ENCODE data around the gene STK38. TPM values are rescaled to one million over a fixed set of nuclear protein-coding genes. Genes with fewer than 3 reads are reported as not detected.
A peak's percentile ranks its signal among the peaks of the same experiment; 100 is the strongest.

Gene STK38
- total and polyA plus RNA-seq, 2 of the 13 experiments (the other 11 are each of a cell fraction or from before 2014, with no cell fraction given): 10.3 to 20.7 TPM

- TF ChIP-seq DBP (CRISPR knock-in tag; IDR thresholded peaks at IDR 0.05; ENCODE audit: not compliant biosample characterization) (no peak), CSRNP1 (CRISPR knock-in tag; IDR thresholded peaks at IDR 0.05) (peak; percentile 76), SNAPC4 (CRISPR knock-in tag; IDR thresholded peaks at IDR 0.05) (0 out of 2 replicates have a peak, but pooled peaks have one; percentile 56), TP53 (CRISPR knock-in tag; conservative IDR thresholded peaks at IDR 0.05) (no peak), ZNF317 (CRISPR knock-in tag; IDR thresholded peaks at IDR 0.05) (peak; percentile 74), ZNF614 (CRISPR knock-in tag; IDR thresholded peaks at IDR 0.05; ENCODE audit: borderline replicate concordance) (peak; percentile 81), ZNF776 (CRISPR knock-in tag; IDR thresholded peaks at IDR 0.05) (no peak), ARID5B (CRISPR knock-in tag; IDR thresholded peaks at IDR 0.05) (peak; percentile 95), ZMYM3 (CRISPR knock-in tag; IDR thresholded peaks at IDR 0.05) (peak; percentile 98), DRAP1 (CRISPR knock-in tag; IDR thresholded peaks at IDR 0.05) (peak; percentile 59; the same call in 1 of the 2 replicates), KDM6A (CRISPR knock-in tag; IDR thresholded peaks at IDR 0.05; ENCODE audit: low read depth) (peak; percentile 85), ZNF230 (CRISPR knock-in tag; IDR thresholded peaks at IDR 0.05) (0 out of 2 replicates have a peak, but pooled peaks have one; percentile 58), ZBED4 (CRISPR knock-in tag; IDR thresholded peaks at IDR 0.05; ENCODE audit: borderline replicate concordance) (peak; percentile 89)
Observed at GRCh38 chr6:36566418-36566905, 19.2 kb upstream of the STK38 start (continued).
